ENCODE measurements around the gene TNFRSF19. TPM values are rescaled to one million over a fixed set of nuclear protein-coding genes. Genes with fewer than 3 reads are reported as not detected.
"Not testable (repeated sequence)": the region's sequence is repeated elsewhere in the genome, so short reads cannot be mapped to it uniquely, and the experiment has no call there.

The TNFRSF19 gene
- total RNA-seq, 6 donors from 2014 or later, result 7.8 to 23.5 (median 14.5) TPM

DNA sequence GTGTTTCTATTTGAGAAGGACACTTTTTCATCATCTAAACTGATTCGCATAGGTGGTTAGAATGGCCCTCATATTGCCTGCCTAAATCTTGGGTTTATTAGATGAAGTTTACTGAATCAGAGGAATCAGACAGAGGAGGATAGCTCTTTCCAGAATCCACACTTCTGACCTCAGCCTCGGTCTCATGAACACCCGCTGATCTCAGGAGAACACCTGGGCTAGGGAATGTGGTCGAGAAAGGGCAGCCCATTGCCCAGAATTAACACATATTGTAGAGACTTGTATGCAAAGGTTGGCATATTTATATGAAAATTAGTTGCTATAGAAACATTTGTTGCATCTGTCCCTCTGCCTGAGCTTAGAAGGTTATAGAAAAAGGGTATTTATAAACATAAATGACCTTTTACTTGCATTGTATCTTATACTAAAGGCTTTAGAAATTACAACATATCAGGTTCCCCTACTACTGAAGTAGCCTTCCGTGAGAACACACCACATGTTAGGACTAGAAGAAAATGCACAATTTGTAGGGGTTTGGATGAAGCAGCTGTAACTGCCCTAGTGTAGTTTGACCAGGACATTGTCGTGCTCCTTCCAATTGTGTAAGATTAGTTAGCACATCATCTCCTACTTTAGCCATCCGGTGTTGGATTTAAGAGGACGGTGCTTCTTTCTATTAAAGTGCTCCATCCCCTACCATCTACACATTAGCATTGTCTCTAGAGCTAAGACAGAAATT is 103.8 kb downstream of the TNFRSF19 start:
- peaks cover 0 to 2% (median 0%) of the 10 kb centered on the region in 4 donors for H3K36me3 ChIP-seq
- WGBS, 2 donors, result 86 to 89% methylated on average over 8 of the region's 8 CpGs
- H3K27ac ChIP-seq, result peak overlapping the region in 1 of 4 donors; percentile 8
- TF ChIP-seq POLR2AphosphoS5 (IDR thresholded peaks at IDR 0.05), result no peak
- no peak for TF ChIP-seq POLR2A (IDR thresholded peaks at IDR 0.05)
- TF ChIP-seq, protein P1, sequence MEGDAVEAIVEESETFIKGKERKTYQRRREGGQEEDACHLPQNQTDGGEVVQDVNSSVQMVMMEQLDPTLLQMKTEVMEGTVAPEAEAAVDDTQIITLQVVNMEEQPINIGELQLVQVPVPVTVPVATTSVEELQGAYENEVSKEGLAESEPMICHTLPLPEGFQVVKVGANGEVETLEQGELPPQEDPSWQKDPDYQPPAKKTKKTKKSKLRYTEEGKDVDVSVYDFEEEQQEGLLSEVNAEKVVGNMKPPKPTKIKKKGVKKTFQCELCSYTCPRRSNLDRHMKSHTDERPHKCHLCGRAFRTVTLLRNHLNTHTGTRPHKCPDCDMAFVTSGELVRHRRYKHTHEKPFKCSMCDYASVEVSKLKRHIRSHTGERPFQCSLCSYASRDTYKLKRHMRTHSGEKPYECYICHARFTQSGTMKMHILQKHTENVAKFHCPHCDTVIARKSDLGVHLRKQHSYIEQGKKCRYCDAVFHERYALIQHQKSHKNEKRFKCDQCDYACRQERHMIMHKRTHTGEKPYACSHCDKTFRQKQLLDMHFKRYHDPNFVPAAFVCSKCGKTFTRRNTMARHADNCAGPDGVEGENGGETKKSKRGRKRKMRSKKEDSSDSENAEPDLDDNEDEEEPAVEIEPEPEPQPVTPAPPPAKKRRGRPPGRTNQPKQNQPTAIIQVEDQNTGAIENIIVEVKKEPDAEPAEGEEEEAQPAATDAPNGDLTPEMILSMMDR (IDR thresholded peaks at IDR 0.05), result no peak
- TF ChIP-seq EP300 (IDR thresholded peaks at IDR 0.05), result no peak
- peaks cover 0 to 6% (median 3%) of the 10 kb centered on the region in 4 donors for H3K4me1 ChIP-seq
- DNase-seq (no peak), ATAC-seq (ENCODE audit: low FRiP score in 2 of 2) (no peak)
- no peaks in the 10 kb centered on the region for H3K9me3 ChIP-seq
- H3K4me3 ChIP-seq, result no peak overlapping the region
- H3K27me3 ChIP-seq, result no peaks in the 10 kb centered on the region

DNA sequence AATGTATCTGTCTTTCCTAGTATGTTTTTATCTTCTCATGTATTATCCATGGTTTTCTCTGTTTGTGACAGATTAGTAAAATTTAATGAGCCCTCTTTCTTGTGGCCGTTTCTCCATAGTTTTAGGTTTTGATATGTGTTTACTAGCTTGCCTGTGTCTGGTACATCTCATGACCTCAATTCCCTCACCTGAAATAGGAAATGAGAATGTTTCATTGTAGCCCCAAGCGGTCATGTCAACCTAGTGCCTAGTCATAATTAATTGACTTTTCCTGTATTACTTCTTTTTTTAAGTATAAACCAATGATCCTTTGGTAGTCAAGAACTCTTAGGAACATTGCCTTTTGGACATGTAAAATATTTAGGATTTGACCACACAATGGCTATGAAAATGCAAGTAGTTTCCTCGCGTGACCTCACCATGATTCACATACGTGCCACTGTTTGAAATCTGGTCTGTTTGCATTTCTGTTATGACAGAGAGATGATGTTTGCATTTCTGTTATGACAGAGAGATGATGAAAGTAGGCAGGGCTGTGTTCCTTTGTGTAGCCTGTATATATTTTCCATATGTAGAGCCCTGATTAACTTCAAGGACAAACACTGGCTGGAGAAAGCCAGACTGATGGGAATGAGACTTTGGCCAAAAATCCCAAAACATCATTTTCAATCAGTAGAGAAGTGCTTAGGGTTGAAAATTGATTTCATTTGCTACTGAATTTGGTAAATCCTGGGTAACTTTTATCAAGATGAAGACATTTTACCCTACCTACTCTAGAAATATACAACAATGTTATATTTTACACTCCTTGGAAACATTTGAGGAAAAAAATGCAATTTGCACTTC is 104.8 kb downstream of the TNFRSF19 start:
- no peaks in the 10 kb centered on the region for H3K9me3 ChIP-seq
- peaks cover 0 to 6% (median 3%) of the 10 kb centered on the region in 4 donors for H3K4me1 ChIP-seq
- whole genome bisulfite sequencing, 2 donors, result 83 to 94% methylated on average over 5 of the region's 5 CpGs
- no peak overlapping the region for H3K4me3 ChIP-seq
- H3K36me3 ChIP-seq, result no peaks in the 10 kb centered on the region
- H3K27me3 ChIP-seq, result no peaks in the 10 kb centered on the region
- TF ChIP-seq EP300 (IDR thresholded peaks at IDR 0.05), result no peak
- no peak for DNase-seq
- H3K27ac ChIP-seq, result no peak overlapping the region
- ATAC-seq (ENCODE audit: low FRiP score in 2 of 2), result no peak

- H3K27ac ChIP-seq; H3K27me3 ChIP-seq; H3K4me3 ChIP-seq; H3K9me3 ChIP-seq; ATAC-seq (ENCODE audit: low FRiP score in 2 of 2); H3K36me3 ChIP-seq; H3K4me1 ChIP-seq: not testable (repeated sequence)
- 100% methylated on average over 9 of the region's 24 CpGs; no CpG with 5 or more reads in 1 of the 2 donors for WGBS, 2 donors
- peak in 1 of 2 donors; percentile 81 for DNase-seq
Observed at GRCh38 chr13:23677679-23678288, 107.6 kb downstream of the TNFRSF19 start.

DNA sequence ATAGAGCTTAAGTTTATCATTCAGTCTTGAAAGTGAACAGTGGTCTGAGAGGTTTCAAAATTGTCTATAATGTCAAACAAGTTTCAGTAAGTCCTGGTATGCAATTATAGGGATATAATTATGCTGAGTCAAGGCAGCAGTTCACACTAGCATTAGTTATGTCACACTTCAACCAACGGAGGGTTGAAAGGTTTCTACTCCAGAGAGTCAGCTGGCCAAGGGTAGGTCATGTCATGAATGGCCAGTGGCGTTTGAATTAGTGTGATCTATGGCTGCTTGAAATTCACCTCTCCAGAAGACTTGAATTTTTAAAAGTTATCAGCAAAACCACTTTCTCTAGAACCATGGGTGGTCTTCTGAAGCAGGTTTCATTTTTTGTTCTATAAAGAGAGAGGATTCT is 108.6 kb downstream of the TNFRSF19 start:
- H3K9me3 ChIP-seq, result peaks cover 0 to 1% (median 0%) of the 10 kb centered on the region in 4 donors
- ATAC-seq (ENCODE audit: low FRiP score in 2 of 2) (no peak), DNase-seq (no peak)
- H3K27ac ChIP-seq, result no peak overlapping the region
- H3K4me3 ChIP-seq, result no peak overlapping the region
- no peaks in the 10 kb centered on the region for H3K4me1 ChIP-seq
- H3K27me3 ChIP-seq, result no peaks in the 10 kb centered on the region
- WGBS, 2 donors, result 54 to 63% methylated on average over 2 of the region's 2 CpGs
- H3K36me3 ChIP-seq, result no peaks in the 10 kb centered on the region
- TF ChIP-seq, protein P1 (IDR thresholded peaks at IDR 0.05), result no peak
- no peak for TF ChIP-seq POLR2AphosphoS5 (IDR thresholded peaks at IDR 0.05)
- TF ChIP-seq EP300 (IDR thresholded peaks at IDR 0.05), result no peak
- no peak for TF ChIP-seq POLR2A (IDR thresholded peaks at IDR 0.05)

GRCh38 chr13:23679220-23679619 is 109.0 kb downstream of the TNFRSF19 start:
- DNase-seq, result no peak
- ATAC-seq (ENCODE audit: low FRiP score in 2 of 2), result no peak
- Histone ChIP-seq H3K36me3 (no peaks in the 10 kb centered on the region), H3K4me1 (no peaks in the 10 kb centered on the region), H3K9me3 (peaks cover 0 to 6% (median under 1%) of the 10 kb centered on the region in 4 donors), H3K27ac (no peak overlapping the region), H3K4me3 (no peak overlapping the region), H3K27me3 (no peaks in the 10 kb centered on the region)
- TF ChIP-seq EP300 (IDR thresholded peaks at IDR 0.05) (no peak), POLR2A (IDR thresholded peaks at IDR 0.05) (no peak), POLR2AphosphoS5 (IDR thresholded peaks at IDR 0.05) (no peak)
- TF ChIP-seq, protein P1 (IDR thresholded peaks at IDR 0.05), result no peak
- WGBS, 2 donors, result 58 to 85% methylated on average over 2 of the region's 2 CpGs
